Activated CD8-positive, alpha-beta memory T cell treated with anti-CD3 and anti-CD28 coated beads for 4 hours (primary cell): ENCODE data around the gene GGNBP2.
A peak's percentile ranks its signal among the peaks of the same experiment; 100 is the strongest.

Experiments used
- DNase-seq, 2 donors: peaks; one replicate each; pipeline ENCODE4 v3.0.0-alpha.2; 2020; ENCODE audit warnings: low read depth in 2 of 2

GGNBP2 gene

DNA sequence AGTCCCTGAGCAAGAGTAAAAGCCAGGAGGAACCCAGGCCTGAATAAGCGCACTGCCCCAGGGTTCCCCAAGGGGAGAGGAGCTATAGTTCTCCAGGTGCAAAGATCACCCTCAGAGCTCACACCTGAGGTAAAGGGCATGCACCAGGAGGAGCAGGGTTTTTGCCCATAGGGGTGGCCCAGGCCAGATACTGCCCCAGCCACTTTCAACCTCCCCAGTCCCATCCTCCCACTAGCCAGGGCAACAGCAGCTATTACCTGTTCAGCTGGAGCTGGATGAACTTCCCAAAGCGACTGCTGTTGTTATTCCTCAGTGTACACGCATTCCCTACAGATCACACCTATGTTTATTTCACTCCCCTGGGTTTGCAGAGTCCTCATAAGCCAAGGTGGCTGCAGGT, 29.9 kb upstream of the GGNBP2 start:
- no peak for DNase-seq

DNA sequence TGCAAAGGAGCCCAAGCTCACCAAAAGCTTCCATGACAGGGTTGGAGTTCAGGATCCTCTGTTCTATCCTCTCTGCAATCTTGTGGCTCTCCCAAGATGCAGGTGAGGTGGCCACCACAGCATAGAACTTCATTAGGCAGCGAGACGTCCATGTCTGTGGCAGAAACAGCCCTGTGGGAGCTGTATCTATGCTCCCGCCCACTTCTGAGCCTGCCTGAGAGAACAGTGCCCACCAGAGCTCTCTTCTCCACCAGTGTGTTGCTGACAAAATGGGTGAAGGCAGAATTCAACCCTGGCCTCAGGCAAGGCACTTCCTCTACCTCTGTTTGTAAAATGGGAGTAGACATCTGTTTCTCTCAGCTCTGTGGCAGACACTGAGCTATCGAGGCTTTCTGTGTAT, 28.9 kb upstream of the GGNBP2 start:
- no peak for DNase-seq

DNA sequence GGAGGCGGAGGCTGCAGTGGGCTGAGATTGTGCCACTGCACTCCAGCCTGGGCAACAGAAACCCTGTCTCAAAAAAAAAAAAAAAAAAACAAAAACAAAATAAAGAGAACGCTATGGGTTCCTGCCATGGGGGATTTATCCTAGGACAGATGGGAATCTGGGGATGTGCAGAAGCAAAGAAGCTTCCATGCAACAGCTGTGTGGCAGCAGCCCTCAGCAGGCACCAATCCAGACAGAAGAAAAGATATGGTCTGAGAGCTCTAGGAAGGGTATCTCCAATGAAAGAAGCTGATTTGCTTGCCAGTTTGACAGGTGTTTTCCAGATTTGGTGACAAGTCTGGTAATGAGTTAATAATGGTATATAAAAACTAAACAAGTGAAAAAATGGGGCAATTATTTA, 21.6 kb upstream of the GGNBP2 start:
- no peak for DNase-seq

DNA sequence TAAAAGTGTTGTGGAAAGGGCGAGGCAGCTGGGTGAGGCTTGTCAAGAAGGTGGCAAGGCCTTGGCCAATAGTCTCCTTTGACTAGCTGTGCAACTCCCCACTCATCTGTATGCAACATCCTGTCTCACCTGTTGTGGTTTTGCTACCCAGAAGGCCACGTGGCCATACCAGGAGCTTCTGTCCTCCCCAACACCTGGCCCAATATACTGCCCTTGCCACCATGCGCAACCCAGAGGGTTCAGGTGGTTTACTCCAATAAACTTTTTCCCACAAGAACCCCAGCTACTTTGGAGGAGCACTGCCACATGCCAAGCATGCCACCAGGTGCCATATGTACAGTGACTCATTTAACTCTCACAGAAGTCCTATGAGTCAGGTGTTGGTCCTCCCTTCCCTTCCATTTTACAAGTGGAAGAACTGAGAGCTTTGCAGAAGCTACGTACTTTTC, 20.3 kb upstream of the GGNBP2 start:
- no peak for DNase-seq

DNA sequence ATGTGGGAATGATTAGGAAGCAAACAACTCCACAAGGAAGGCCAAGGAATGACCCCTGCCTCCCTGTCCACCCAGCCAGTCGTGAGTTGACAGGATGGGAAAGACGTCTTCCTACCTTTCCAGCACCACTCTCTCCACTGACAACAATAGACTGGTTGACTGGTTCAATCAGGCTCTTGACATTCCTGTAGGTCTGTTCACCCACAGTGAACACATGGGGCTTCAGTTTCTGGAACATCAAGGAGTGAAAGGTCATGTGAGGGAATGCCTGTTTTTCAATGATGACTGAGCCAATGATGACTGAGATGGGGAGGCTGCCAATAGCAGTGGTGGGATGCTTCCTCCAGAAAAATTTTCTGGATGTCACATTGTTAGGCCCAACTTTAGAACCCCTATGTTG, 19.6 kb upstream of the GGNBP2 start:
- DNase-seq, result no peak

DNA sequence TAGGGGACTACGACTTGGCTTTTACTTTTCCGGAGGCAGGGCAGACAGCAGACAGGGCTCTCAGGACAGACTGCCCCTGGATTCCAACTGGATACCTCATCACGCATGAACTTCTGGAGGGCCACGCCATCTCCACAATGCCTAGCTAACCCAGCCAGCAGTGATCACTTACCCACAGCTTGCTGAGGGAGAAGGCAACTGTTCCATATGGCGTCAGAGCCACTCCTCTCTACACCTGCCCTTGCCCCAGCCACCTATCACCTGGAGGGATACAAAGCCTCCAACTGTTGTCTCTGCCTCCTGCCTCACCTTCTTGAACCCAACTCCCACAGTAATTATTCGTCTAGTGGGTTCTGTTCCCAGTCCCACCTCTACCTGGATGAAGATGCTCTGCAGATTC, 18.8 kb upstream of the GGNBP2 start:
- no peak for DNase-seq

DNA sequence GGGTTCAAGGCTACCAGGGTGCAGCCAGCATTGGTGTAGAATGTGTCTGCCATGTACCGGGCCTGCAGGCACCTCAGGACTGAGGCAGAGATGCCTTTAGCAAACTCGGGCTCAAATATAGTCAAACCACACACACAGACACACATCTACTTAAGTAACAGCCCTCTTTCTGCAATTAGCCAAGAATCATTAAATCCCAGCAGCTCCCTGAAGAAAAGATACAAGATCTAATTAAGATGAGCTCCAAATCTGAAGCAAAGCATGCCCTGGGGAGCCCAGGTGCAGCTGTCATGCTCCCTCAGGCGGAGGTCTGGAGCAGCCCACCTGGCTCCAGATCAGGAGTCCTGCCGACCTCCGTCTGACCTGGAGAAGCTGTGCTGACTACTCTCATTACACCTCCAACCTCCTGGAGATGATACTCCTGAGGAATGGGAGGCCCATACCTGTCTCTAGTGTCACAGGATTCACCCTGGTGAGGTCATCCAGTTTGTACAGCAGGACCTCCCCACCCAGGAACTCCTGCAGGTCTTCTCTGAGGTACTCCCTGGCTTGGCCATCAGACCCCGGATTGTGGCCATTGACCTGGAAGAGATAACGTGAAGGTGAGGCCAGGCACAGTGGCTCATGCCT, 17.0 kb upstream of the GGNBP2 start:
- no peak for DNase-seq

DNA sequence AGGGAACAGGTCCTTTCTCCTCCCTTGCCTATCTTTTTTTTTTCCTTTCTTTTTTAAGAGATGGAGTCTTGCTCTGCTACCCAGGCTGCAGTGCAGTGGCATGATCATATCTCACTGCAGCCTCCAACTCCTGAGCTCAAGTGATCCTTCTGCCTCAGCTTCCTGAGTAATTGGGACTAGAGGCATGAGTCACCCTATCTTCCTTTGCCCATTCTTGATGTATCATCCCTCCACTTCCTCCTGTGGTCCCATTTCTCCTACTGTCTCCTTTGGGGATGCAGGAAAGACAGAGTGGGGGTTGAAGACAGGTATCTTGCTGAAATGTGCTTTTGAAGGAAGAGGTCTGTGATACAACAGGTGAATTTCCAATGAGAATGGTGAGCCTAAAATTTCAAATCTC, 15.6 kb upstream of the GGNBP2 start:
- DNase-seq, result no peak

DNA sequence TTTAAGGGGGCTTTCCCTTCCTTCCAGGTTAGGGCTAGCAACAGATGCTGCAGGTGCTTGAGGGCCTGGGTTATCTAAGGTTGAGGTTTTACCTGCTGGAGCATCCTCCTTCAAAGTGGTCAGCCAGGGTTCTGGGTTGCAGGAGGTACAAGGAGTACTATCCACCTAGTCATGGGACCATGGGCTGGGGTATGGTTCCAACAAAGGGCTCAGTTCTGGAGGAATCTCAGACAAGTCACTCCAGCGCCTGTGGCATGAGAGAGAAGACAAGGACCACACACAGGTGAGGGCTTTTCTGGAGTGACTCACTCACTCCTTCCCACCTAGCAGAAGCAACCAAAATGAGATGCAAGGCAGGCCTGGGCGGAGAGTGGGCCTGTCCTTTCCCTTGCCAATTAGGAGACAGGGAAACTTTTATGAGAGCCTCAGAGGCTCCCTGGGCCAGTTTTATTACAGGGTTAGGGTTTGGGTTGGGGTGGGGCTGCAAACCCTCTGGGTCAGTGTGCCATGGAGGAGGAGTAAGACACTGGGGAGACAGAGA, 12.2 kb upstream of the GGNBP2 start:
- DNase-seq, result no peak

DNA sequence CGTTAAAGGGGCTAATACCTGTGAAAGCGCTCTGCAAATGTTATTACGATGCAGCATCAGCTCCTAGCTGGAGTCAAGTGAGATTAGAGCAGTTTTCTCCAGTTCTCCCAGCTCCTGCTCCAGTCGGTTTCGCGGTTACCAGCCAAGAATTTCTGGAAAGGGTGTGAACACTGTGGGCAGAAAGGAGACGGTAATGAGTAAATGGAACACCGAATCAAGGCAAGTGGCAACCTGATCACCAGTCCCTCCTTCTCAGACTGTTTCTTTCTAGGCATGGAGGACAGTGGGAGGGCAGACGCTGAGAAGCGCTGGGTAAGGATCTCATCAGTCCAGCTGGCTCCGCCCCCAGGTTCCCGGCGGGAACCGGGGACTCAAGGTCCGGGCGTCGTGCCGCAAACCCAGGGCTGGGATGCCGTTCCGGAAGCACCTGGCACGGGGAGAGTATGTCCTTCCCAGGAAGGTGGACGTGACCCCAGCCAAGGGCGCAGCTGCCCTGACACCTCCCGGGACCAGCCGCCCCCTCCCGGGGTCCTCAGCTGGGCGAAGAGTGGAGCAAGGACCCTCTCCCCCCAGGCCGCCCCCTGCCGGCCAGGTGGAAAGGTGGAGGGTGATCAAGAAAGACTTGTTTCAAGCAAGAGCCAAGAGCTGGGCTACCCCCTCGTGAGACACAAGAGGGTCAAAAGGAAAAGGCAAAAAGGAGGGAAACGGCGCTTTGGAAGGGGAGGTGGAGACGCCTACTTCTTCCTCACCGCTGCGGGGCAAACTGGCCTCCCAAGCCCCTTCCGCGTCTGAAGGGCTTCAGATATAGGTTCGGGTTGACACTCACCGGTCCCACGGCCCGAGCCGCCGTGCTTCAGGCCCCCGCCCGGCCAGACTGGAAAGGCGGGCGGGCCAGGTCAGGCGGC, 10.5 kb upstream of the GGNBP2 start:
- DNase-seq, result peak; percentile 18 to 28

DNA sequence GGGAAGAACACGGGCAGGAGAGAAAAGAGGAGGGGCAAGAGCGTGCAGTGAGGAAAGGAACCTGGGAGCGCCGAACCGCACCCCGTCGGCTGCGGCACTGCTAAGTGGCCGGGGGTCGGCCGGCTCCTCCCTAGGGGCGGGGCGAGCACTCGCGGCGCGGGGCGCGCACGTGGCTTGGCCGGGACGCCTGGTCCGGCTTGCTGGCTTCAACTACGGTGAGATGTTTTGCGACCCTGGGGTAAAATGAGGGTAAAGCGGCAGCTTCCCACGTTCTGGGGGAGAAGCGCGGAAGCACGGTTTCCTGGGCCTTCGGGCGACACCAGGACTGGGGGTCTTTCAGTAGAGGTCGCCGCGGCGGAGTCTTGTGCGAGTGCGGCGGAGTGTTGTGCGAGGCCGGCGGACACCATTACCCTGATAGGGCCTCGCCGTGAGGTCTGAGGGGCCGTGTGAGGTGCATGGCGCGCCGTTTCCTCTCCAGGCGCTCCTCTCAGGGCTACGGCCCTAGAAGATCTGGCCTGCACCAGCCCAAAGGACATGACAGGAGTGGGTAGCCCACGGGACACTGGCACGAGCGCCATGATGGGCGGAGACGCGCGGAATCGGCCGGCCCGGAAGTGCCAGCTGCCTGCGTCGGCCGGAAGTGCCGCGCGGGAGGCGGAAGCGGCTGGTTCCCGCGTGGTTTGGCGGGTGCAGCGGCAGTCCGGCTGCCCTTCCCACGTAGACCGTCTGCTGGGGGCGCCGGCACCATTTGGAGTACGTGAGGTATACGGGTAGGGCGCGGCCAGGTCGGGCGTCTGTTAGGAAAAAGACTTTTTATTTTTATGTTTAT, 9.7 kb upstream of the GGNBP2 start, which contains the start of the genes MYO19 and PIGW:
TSS of gene MYO19 (minus strand) at position 29 of the 829 bp plus-strand sequence. CDS start 2,330 bp downstream, outside the sequence.
TSS of gene PIGW (plus strand) at position 148 of the 829 bp plus-strand sequence. CDS start 2,115 bp downstream, outside the sequence.
- DNase-seq, result peak; percentile 73 to 78

DNA sequence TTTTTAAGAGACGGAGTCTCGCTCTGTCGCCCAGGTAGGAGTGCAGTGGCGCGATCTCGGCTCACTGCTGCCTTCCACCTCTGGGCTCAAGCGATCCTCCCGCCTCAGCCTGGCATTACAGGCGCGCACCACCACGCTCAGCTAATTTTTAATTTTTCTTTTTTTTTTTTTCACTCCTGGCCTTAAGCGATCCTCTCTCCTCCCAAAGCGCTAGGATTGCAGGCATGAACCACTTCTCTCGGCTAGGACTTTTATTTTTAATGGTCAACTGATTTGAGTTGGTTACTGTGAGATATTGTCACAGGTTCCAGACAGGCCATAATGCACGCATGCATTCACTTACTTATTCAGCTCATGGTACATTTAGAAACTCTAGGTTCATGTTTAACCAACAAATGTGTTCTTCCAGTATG, 9.0 kb upstream of the GGNBP2 start:
- no peak for DNase-seq

DNA sequence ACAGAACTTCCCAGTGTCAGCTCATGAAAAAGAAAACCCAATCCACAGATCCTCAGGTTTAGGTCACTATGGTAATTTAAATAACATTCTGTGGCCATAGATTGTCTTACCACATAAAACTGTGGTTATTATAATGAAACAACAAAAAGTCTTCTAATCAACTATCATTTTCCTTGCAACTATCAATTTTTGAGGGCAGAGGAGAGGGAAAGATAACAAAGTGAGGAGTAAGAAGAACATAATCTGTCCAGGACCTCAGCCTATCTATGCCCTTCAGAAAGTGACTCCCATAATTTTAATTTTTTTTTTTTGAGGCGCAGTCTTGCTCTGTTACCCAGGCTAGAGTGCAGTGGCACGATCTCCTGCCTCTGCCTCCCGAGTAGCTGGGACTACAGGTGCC, 4.0 kb upstream of the GGNBP2 start:
- no peak for DNase-seq

DNA sequence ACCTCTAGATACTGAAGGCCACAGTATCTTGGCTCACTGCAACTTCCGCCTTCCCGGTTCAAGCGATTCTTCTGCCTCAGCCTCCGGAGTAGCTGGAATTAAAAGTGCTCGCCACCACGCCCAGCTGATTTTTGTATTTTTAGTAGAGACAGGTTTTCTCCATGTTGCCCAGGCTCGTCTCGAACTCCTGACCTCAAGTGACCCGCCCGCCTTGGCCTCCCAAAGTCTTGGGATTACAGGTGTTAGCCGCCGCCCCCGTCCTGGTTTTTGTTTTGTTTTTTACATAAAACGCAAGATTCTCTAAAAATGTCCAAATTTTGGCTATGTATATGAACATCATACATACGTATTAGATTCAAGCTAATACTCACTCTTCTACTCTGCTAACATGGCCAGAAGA, 2.0 kb upstream of the GGNBP2 start:
- no peak for DNase-seq

DNA sequence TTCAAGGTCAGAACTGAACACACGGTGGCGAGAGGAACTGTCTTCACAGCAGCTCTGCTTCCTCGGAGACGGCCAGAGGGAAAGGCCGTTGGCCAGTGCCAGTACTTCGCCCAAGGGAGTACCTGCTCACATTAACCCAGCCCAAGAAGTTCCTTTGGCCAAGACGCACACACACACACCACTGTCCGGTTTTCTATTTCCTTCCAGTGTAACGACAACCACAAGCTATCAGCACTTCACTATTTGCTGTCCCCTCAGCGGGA, 744 bp upstream of the GGNBP2 start:
- DNase-seq, result no peak

DNA sequence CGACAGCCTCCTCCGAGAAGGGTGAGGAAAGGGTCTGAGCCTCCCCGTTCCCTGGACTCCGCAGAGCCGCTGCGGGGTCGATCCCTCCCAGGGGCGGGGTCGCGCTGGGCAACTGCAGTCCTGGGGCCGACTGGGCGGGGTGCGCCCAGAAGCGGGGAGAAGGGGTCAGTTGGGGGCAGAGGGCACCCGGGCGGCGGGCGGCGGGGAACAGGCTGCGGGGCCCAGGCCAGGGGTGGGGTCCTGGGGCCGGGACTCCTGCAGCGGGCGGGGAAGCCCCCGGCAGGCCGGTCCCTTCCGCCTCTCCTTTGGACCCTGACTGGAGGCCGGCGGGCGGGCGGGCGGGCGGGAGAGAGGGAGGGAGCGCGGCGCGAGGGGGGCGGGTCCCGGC, 352 bp downstream of the GGNBP2 start:
- peak in 1 of 2 donors; percentile 49 for DNase-seq

DNA sequence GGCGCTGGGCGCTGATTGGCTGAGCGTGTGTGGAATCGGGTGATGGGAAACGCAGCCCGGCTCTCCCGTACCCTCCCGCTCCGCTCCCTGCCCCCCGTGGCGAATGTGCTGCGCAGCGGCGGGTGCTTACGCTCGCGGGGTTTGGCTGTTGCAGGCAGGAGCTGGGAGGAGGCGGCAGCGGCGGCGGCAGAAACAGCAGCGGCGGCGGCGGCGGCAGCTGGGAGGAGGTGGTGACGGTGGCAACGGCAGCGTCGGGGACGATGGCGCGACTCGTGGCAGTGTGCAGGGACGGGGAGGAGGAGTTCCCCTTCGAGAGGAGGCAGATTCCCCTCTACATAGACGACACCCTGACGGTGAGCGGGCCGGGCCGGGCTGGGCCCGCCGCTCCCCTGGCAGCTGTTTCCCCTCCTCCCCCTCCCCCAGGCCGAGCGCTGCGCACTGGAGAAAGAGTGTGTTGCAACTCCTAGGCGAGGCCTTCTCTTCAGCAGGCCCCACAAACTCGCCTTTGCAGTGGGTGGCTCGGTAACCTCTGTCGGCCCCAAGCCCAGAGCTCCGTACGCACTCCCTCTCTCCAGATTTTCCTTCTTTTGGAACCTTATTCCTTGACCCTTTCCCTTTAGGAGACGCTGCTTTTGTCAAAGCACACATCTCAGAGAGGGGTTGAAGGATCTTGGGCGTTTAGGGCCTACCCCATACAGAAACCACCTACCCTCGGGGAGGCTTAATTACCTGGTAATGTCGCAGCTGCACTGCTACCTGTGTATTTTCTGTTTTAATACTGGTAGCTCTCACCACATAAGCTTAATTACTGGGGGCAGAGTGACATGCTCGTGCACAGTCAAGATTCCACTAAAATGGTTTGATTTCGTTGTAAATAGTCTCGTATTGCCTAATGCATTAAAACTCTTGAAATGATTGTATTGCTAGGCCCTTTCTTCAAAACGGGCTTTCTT, 1.0 kb downstream of the GGNBP2 start:
- DNase-seq, result peak; percentile 87 to 93

DNA sequence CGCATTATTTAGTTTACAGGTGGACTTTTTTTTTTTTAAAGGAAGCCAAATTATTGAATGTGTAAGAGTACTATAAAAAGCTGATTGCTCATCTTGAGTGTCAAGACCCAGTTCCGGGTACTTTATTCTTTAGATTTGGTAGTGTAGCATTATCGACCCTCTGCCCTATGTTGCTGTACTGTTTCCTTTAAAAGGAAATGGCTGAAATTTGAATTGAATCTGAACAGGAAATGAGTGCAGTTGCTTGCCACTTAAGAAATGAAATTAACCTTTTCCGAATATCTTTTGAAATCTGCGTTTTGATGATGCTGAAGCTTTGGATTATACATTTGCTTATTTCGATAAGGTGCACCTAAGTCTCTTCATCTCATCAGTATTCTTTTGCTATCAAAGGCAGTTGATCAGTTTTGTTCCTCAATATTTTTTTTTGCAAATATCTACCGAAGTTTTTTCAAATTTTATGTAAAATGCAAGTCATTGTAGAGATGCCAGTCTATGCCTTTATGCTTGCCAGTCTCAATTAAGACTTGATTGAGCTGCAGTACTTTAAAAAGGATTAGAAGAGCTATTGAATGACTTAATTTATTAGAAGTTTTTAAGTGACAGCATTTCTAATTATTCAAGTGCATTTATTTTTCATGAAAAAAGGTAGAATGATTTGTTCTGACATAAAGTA, 1.8 kb downstream of the GGNBP2 start:
- DNase-seq, result no peak

DNA sequence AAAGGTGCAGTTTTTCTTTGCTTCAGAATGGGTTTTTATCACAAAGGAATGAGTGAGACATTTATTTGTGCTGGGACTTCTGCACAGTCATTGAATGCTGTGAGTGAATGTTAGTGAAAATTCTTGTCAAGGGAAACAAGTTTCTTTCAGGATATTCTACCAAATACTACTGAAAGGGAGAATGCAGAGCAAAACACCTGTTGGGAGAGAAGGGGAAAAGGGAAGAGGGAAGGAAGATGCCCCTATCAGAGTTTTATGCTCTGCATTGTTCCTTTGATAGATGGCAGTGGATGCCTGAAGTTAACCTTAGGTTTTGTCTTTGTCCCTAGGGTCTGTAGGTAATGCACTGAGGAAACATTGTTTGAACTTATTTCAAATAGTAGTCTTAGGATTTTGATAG, 3.1 kb downstream of the GGNBP2 start:
- no peak for DNase-seq
